IMR-90 (cell line): ENCODE measurements around the gene SLC5A10. TPM values are rescaled to one million over a fixed set of nuclear protein-coding genes. Genes with fewer than 3 reads are reported as not detected.

ENCODE experiments used
- ATAC-seq: fragments of 200-7000 bp; cut with Tn5 transposase; 2 replicates; pipeline ENCODE4 v1.9.1; 2020; ENCODE audit warnings: low read depth, mild to moderate bottlenecking, moderate library complexity
- BruUV-seq: library from RNA; stranded (reverse); fragments of 400-500 nt; replicated peaks from 2 replicates; lab custom pipeline; 2021; lab: Mats Ljungman, UMichigan
- CTCF ChIA-PET: fragments of 300-600 bp; formaldehyde crosslinking; extraction: SDS; loops from one replicate; lab custom pipeline; 2021; ENCODE audit warnings: antibody characterized with exemption; lab: Yijun Ruan, JAX
- POLR2A ChIA-PET: fragments of 300-600 bp; sonication (Branson Sonifier 250); formaldehyde crosslinking; loops from one replicate; lab custom pipeline; 2022; ENCODE audit warnings: antibody characterized with exemption; ENCODE audit not compliant: unreplicated experiment; lab: Charles Lee
- DNase-seq: peaks from one replicate; pipeline ENCODE4 v3.0.0; 2013
- H2AFZ ChIP-seq: replicated peaks from 2 replicates; pipeline ENCODE3; 2013; ENCODE audit warnings: low read length, mild to moderate bottlenecking; ENCODE audit not compliant: poor library complexity
- H2AK5ac ChIP-seq: 2 replicates; pipeline ENCODE4 v1.6.1; 2013; ENCODE audit warnings: low read depth, low read length, inconsistent platforms
- H2AK9ac ChIP-seq: replicated peaks from 2 replicates; pipeline ENCODE3; 2013; ENCODE audit warnings: mild to moderate bottlenecking, low read depth, low read length, moderate library complexity; ENCODE audit not compliant: poor library complexity
- H2BK120ac ChIP-seq: 2 replicates; pipeline ENCODE4 v1.6.1; 2013; ENCODE audit warnings: low read depth, low read length, inconsistent platforms
- H2BK15ac ChIP-seq: 3 replicates; pipeline ENCODE4 v1.6.1; 2013; ENCODE audit warnings: low read depth, low read length, inconsistent platforms
- H2BK20ac ChIP-seq: 2 replicates; pipeline ENCODE4 v1.6.1; 2013; ENCODE audit warnings: low read depth, mild to moderate bottlenecking, inconsistent platforms, low read length, moderate library complexity
- H2BK5ac ChIP-seq: 2 replicates; pipeline ENCODE4 v1.6.1; 2013; ENCODE audit warnings: mild to moderate bottlenecking, low read depth, low read length, inconsistent platforms; ENCODE audit not compliant: poor library complexity, severe bottlenecking
- H3K14ac ChIP-seq: replicated peaks from 2 replicates; pipeline ENCODE4 v1.6.1; 2013; ENCODE audit warnings: low read depth, low read length, inconsistent platforms
- H3K18ac ChIP-seq: 2 replicates; pipeline ENCODE4 v1.6.1; 2013; ENCODE audit warnings: low read depth, low read length, control low read depth
- H3K23ac ChIP-seq: 2 replicates; pipeline ENCODE4 v1.6.1; 2013; ENCODE audit warnings: low read depth, low read length, inconsistent platforms
- H3K27ac ChIP-seq: 2 replicates; pipeline ENCODE4 v1.5.1; 2013; ENCODE audit warnings: mild to moderate bottlenecking, control low read depth, low read length; ENCODE audit not compliant: insufficient read depth
- H3K27me3 ChIP-seq: 2 replicates; pipeline ENCODE4 v1.6.1; 2013; ENCODE audit warnings: low read length; ENCODE audit not compliant: control insufficient read depth, insufficient read depth
- H3K36me3 ChIP-seq: 2 replicates; pipeline ENCODE4 v1.6.1; 2013; ENCODE audit warnings: low read length, mixed read lengths; ENCODE audit not compliant: control insufficient read depth, insufficient read depth
- H3K4ac ChIP-seq: 2 replicates; pipeline ENCODE4 v1.6.1; 2013; ENCODE audit warnings: low read depth, low read length, inconsistent platforms
- H3K4me1 ChIP-seq: 2 replicates; pipeline ENCODE4 v1.6.1; 2013; ENCODE audit warnings: low read length, mixed read lengths; ENCODE audit not compliant: control insufficient read depth, insufficient read depth
- H3K4me2 ChIP-seq: 2 replicates; pipeline ENCODE4 v1.6.1; 2013; ENCODE audit warnings: low read depth, mild to moderate bottlenecking, control low read depth, low read length, moderate library complexity
- H3K4me3 ChIP-seq: 2 replicates; pipeline ENCODE4 v1.5.1; 2013; ENCODE audit warnings: low read depth, mild to moderate bottlenecking, control low read depth, low read length, moderate library complexity; ENCODE audit not compliant: insufficient read depth
- H3K56ac ChIP-seq: 2 replicates; pipeline ENCODE4 v1.6.1; 2013; ENCODE audit warnings: low read length, inconsistent platforms; ENCODE audit not compliant: insufficient read depth; ENCODE audit errors: extremely low read depth
- H3K79me1 ChIP-seq, 2 experiments: 2 replicates each; pipeline ENCODE4 v1.6.1; 2013; ENCODE audit warnings: low read length in 2 of 2, inconsistent platforms in 1 of 2, low read depth in 1 of 2
- H3K9ac ChIP-seq: 2 replicates; pipeline ENCODE4 v1.6.1; 2013; ENCODE audit warnings: low read depth, low read length, control low read depth
- H3K9me1 ChIP-seq: 2 replicates; pipeline ENCODE4 v1.6.1; 2013; ENCODE audit warnings: low read length, inconsistent platforms; ENCODE audit not compliant: insufficient read depth
- H3K9me3 ChIP-seq: 2 replicates; pipeline ENCODE4 v1.6.1; 2013; ENCODE audit warnings: low read length; ENCODE audit not compliant: control insufficient read depth, insufficient read depth
- H4K20me1 ChIP-seq: 2 replicates; pipeline ENCODE4 v1.6.1; 2013; ENCODE audit warnings: low read length, inconsistent platforms; ENCODE audit not compliant: insufficient read depth
- H4K5ac ChIP-seq: 2 replicates; pipeline ENCODE4 v1.6.1; 2013; ENCODE audit warnings: mild to moderate bottlenecking, low read depth, low read length, control low read depth
- H4K8ac ChIP-seq, 2 experiments: 2 replicates each; pipeline ENCODE4 v1.6.1; 2013; ENCODE audit warnings: low read depth in 2 of 2, low read length in 2 of 2, control low read depth in 1 of 2, inconsistent platforms in 1 of 2
- H4K91ac ChIP-seq: 2 replicates; pipeline ENCODE4 v1.6.1; 2013; ENCODE audit warnings: low read depth, low read length, inconsistent platforms; ENCODE audit not compliant: insufficient read depth
- CHD1 ChIP-seq: IDR thresholded peaks from 2 replicates; pipeline ENCODE4 v1.6.1; 2012; ENCODE audit warnings: low read depth, low read length, improper control_type of control experiment
- RFX5 ChIP-seq: IDR thresholded peaks from 2 replicates; pipeline ENCODE4 v1.8.0; 2012; ENCODE audit warnings: low read depth, mild to moderate bottlenecking, low read length, moderate library complexity
- WGBS, 2 experiments: methylation state at CpG; one replicate each; pipeline versions ENCODE4 v1.1.5 to v1.1.7; 2013; ENCODE audit warnings: missing lambda C conversion rate in 2 of 2; ENCODE audit not compliant: insufficient read length in 1 of 2; ENCODE audit errors: extremely low coverage in 2 of 2; 5-methylcytosine and 5-hydroxymethylcytosine counted together
- dilution Hi-C: fragments of 300-500 bp; cut with HindIII; formaldehyde crosslinking; loops from one replicate; pipeline ENCODE4 v1.14.3; 2018; ENCODE audit warnings: low sequenced_read_pairs; ENCODE audit not compliant: unreplicated experiment
- in situ Hi-C: fragments of 300-500 bp; cut with MboI; formaldehyde crosslinking; loops from 3 replicates; pipeline ENCODE4 v1.14.3; 2019; ENCODE audit warnings: low sequenced_read_pairs, inconsistent platforms, mixed read lengths
- intact Hi-C: fragments of 100-400 bp; cut with micrococcal nuclease; formaldehyde crosslinking; loops from 2 replicates; pipeline ENCODE4 v1.10.0; 2022
- polyA plus RNA-seq, 3 experiments: library from polyadenylated mRNA; depleted of rRNA; stranded (reverse); fragments of >200 nt; gene quantifications; 2 replicates each; pipeline ENCODE4 v1.2.3, GENCODE V29; 2012; ENCODE audit warnings: low replicate concordance in 1 of 3
- total RNA-seq: library from RNA; depleted of rRNA; stranded (reverse); fragments of >200 nt; gene quantifications from 2 replicates; pipeline ENCODE4 v1.2.3, GENCODE V29; 2012

Gene SLC5A10
- total and polyA plus RNA-seq, 2 of the 4 experiments (the other 2 are of a cell fraction), result not detected

- dilution Hi-C loops (no loop called here), in situ Hi-C loops (no loop called here), intact Hi-C loops (no loop called here)
- ChIA-PET POLR2A (no interaction called here), CTCF (no interaction called here)
- Histone ChIP-seq H2BK5ac (no peak overlapping the region), H2BK15ac (no peak overlapping the region), H3K23ac (no peak overlapping the region), H2AFZ (no peak overlapping the region), H2AK9ac (no peak overlapping the region), H3K79me1 (peaks cover 15 to 63% of the 10 kb centered on the region in 2 experiments; a peak in 3 of 4 replicates), H4K91ac (no peak overlapping the region), H3K27me3 (no peaks in the 10 kb centered on the region), H3K4ac (no peak overlapping the region), H4K20me1 (peaks cover 17% of the 10 kb centered on the region), H3K36me3 (peaks cover 28% of the 10 kb centered on the region), H2BK20ac (no peak overlapping the region), H3K4me3 (no peak overlapping the region), H3K18ac (no peak overlapping the region), H3K4me1 (peaks cover 5% of the 10 kb centered on the region), H3K9me3 (no peaks in the 10 kb centered on the region), H3K4me2 (no peak overlapping the region), H4K8ac (no peak overlapping the region), H3K56ac (no peak overlapping the region), H2BK120ac (no peak overlapping the region), H3K14ac (no peak overlapping the region), H3K27ac (no peak overlapping the region), H4K5ac (no peak overlapping the region), H2AK5ac (no peak overlapping the region), H3K9me1 (peaks cover 5% of the 10 kb centered on the region; the same call in 1 of the 2 replicates), H3K9ac (no peak overlapping the region)
- no TSS peak for BruUV-seq
- WGBS, 2 experiments, result 83% methylated on average over 1 of the region's 9 CpGs; no CpG with 5 or more reads in 1 of the 2 experiments
- DNase-seq (no peak), ATAC-seq (no peak)
- TF ChIP-seq CHD1, result no peak
- TF ChIP-seq RFX5, result no peak
These were observed 35.3 kb downstream of the SLC5A10 start for GRCh38 chr17:18987230-18987610.
